Progenitor cell of endocrine pancreas (in vitro differentiated cells): ENCODE results near the gene PDCD10. TPM values are rescaled to one million over a fixed set of nuclear protein-coding genes. Genes with fewer than 3 reads are reported as not detected.

Experiments
- DNase-seq: peaks from one replicate; pipeline ENCODE4 v3.0.0; 2021; ENCODE audit warnings: low spot score; ENCODE audit not compliant: unreplicated experiment
- H3K27ac Mint-ChIP-seq: 2 replicates; pipeline ENCODE4 v1.8.0; 2021; ENCODE audit warnings: mild to moderate bottlenecking, moderate library complexity, mixed read lengths
- H3K27me3 Mint-ChIP-seq: 2 replicates; pipeline ENCODE4 v1.8.0; 2021; ENCODE audit warnings: mixed read lengths
- H3K36me3 Mint-ChIP-seq: 2 replicates; pipeline ENCODE4 v1.8.0; 2022; ENCODE audit warnings: mixed read lengths; ENCODE audit not compliant: insufficient read depth
- H3K4me1 Mint-ChIP-seq: 2 replicates; pipeline ENCODE4 v1.8.0; 2021; ENCODE audit warnings: low read depth, mixed read lengths
- H3K4me3 Mint-ChIP-seq: 2 replicates; pipeline ENCODE4 v1.8.0; 2021; ENCODE audit warnings: low read depth, mild to moderate bottlenecking, moderate library complexity, mixed read lengths
- H3K9me3 Mint-ChIP-seq: 2 replicates; pipeline ENCODE4 v1.8.0; 2021; ENCODE audit warnings: low read depth, mixed read lengths
- total RNA-seq: library from RNA; stranded (reverse); gene quantifications from 2 replicates; pipeline ENCODE4 v1.2.1, GENCODE V29; 2021
- TF ChIP-seq, protein P1 (sequence below): fragments of 200-600 bp; sonication (generic); IDR thresholded peaks from one replicate; pipeline ENCODE4 v1.5.0; 2021; ENCODE audit warnings: antibody characterized with exemption, mild to moderate bottlenecking; ENCODE audit not compliant: unreplicated experiment

Gene PDCD10
- total RNA-seq, 1 donor from 2014 or later: 45.7 TPM

DNA sequence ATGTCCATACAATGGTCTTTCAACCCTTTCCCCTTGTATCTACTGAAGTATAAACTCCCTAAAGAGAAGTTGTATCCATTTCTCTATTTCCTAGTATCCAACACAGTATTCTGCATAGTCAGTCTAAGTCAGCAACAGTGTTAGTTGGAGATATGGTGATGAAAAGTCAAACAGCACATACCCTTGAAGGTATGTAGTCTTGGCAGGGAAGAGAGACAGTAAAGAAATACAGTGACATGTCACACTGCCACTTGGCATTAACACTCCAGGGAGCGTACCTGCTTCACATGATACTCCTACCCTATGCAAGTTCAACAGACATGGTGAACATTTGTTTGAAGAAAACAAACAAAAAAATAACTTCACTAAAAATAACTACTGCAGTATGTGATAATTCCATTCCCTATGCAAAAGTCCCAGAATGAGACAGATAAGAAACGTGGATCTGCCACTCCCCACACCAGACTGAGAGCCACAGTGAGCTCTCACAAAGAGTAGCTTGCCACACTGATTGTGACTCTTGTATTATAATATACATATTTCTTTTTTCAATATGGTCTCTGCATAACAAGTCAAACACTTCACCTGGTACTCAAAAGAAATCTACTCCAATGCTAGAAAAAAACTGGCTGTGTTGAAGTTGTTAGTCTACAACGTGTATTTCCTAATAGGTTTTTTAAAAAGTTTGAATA is 5.9 kb downstream of the PDCD10 start:
- Mint-ChIP-seq H3K4me3 (no peak overlapping the region), H3K9me3 (no peaks in the 10 kb centered on the region), H3K27me3 (no peaks in the 10 kb centered on the region), H3K36me3 (no peaks in the 10 kb centered on the region), H3K27ac (peak overlapping the region; percentile 23), H3K4me1 (peaks cover 40% of the 10 kb centered on the region)
- TF ChIP-seq, protein P1, sequence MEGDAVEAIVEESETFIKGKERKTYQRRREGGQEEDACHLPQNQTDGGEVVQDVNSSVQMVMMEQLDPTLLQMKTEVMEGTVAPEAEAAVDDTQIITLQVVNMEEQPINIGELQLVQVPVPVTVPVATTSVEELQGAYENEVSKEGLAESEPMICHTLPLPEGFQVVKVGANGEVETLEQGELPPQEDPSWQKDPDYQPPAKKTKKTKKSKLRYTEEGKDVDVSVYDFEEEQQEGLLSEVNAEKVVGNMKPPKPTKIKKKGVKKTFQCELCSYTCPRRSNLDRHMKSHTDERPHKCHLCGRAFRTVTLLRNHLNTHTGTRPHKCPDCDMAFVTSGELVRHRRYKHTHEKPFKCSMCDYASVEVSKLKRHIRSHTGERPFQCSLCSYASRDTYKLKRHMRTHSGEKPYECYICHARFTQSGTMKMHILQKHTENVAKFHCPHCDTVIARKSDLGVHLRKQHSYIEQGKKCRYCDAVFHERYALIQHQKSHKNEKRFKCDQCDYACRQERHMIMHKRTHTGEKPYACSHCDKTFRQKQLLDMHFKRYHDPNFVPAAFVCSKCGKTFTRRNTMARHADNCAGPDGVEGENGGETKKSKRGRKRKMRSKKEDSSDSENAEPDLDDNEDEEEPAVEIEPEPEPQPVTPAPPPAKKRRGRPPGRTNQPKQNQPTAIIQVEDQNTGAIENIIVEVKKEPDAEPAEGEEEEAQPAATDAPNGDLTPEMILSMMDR: no peak
- DNase-seq: no peak

DNA sequence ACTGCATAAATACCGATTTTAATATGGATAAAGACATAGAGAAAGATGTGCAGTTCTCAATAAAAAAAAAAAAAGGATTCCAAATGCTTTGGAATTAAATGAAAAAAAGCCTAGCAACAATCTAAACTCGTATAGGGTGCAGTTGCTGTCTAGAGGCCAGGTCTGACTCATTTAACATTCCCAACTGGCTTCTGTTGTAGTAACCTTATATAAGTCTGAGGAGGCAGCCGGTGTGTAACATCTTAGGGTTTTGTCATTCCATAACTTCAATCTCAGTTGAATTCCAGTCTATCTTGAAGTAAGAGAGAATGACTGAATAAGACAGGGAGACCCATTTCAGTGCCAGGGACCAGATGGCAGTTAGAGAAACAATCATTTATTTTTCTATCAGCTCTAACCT is 6.5 kb downstream of the PDCD10 start:
- no peaks in the 10 kb centered on the region for H3K9me3 Mint-ChIP-seq
- peak overlapping the region; percentile 25 for H3K4me3 Mint-ChIP-seq
- peaks cover 45% of the 10 kb centered on the region for H3K4me1 Mint-ChIP-seq
- no peak overlapping the region for H3K27ac Mint-ChIP-seq
- H3K27me3 Mint-ChIP-seq: no peaks in the 10 kb centered on the region
- DNase-seq: no peak
- TF ChIP-seq, protein P1: no peak
- no peaks in the 10 kb centered on the region for H3K36me3 Mint-ChIP-seq

DNA sequence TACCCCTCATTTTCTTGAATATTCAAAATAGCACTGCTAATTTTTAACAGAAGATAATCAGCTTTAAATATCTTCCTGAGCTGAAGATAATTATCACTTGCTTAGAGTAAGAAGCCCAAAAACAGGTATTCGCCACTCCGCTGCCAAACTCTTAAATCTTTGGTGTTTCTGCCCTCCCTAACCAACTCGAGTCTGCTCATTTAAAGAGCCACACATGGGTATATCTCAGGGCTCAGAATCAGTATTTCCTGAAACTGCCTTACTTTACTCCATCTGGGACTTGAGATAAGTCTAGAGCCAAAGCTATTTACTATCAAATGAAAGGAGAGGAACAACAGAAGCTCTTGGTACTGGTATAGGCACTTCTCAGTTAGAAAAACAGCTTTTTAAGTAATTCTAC is 10.8 kb downstream of the PDCD10 start:
- TF ChIP-seq, protein P1: no peak
- Mint-ChIP-seq H3K4me1 (peaks cover 30% of the 10 kb centered on the region), H3K27me3 (no peaks in the 10 kb centered on the region), H3K27ac (no peak overlapping the region), H3K9me3 (no peaks in the 10 kb centered on the region), H3K36me3 (peaks cover 12% of the 10 kb centered on the region), H3K4me3 (no peak overlapping the region)
- no peak for DNase-seq

DNA sequence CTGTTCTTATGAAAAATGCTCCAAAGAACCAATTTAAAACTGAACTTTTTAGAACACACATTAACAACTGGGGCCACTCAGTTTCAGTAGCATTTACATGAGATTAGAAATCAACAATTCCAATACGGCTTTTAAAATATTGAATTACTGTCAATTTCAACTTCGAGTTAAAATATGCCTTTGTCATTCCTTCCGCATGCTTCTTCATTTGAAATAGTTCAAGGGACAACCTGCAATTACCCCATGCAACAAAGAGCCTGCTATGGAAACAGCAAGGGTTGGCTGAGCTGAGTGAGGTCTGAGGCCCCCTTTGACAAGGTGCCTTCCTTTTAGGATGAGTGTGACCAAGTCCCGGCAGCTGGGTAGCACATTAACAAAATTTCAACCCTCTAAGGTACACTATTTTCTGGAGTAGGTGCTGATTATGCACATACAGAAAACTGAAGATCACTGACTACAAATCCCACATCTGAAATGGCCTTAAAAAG is 11.6 kb downstream of the PDCD10 start:
- TF ChIP-seq, protein P1: no peak
- no peak overlapping the region for H3K4me3 Mint-ChIP-seq
- peaks cover 20% of the 10 kb centered on the region for H3K36me3 Mint-ChIP-seq
- peak overlapping the region; percentile 27 for H3K27ac Mint-ChIP-seq
- no peaks in the 10 kb centered on the region for H3K27me3 Mint-ChIP-seq
- no peaks in the 10 kb centered on the region for H3K9me3 Mint-ChIP-seq
- DNase-seq: no peak
- H3K4me1 Mint-ChIP-seq: peaks cover 22% of the 10 kb centered on the region

DNA sequence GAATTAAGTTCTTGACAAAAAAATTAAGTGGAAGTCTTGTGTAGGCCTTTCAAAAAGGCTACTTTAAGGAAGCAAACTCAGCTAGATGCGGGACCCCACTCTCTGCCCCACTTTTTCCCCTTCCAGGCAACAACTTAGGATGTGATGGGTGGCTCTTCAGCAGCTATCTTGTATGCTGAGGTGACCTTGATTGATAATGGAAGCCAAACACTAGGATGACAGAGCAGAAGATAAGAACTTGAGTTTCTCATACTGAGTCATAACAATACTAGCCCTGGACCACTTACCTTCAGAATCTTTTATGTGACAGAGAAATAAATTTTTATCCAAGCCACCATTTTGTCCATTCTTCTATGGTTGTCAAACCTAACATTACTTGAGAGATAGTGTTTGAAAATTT is 16.1 kb downstream of the PDCD10 start:
- peaks cover 4% of the 10 kb centered on the region for H3K4me1 Mint-ChIP-seq
- no peak for DNase-seq
- H3K27me3 Mint-ChIP-seq: no peaks in the 10 kb centered on the region
- no peak overlapping the region for H3K4me3 Mint-ChIP-seq
- no peak overlapping the region for H3K27ac Mint-ChIP-seq
- H3K9me3 Mint-ChIP-seq: peaks cover 21% of the 10 kb centered on the region
- TF ChIP-seq, protein P1: no peak
- peaks cover 56% of the 10 kb centered on the region for H3K36me3 Mint-ChIP-seq
